ENCODE measurements around the gene CDCA5.

DNA sequence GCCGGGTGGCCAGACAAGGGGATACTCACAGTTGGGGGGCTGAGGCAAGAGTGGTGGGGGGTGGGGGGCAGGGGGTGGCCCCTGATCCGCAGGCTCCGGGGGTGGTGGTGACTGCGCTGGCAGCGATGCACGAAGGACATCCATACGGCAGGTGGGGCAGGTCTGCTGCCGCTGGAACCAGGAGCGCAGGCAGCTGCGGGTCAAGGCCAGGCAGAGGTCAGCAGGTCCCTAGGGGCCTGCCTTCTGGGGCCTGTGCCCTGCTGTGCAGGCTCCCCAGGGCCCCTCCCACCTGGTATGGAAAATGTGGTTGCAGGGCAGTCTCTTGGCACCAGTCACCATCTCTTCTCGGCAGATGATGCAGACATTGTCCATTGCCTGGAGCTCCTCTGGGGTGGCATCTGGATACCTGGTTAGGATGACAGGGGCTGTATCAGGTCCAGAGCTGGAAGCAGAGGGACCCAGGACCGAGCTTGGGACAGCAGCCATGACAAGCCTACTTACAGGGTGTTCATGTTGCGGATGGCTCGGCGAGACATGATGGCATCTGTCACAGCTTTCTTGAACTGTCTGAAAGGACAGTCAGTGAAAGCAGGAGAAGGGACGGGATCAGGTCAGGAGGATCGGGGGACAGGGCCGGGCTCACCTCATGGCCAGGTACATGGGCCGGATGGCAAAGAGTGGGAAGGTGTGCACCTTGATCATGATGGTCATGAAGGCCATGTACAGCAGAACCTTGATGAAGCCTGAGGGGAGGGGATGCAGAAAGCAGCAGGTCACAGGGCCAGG lies 47.0 kb upstream of the CDCA5 start:
- TF ChIP-seq, protein P1, sequence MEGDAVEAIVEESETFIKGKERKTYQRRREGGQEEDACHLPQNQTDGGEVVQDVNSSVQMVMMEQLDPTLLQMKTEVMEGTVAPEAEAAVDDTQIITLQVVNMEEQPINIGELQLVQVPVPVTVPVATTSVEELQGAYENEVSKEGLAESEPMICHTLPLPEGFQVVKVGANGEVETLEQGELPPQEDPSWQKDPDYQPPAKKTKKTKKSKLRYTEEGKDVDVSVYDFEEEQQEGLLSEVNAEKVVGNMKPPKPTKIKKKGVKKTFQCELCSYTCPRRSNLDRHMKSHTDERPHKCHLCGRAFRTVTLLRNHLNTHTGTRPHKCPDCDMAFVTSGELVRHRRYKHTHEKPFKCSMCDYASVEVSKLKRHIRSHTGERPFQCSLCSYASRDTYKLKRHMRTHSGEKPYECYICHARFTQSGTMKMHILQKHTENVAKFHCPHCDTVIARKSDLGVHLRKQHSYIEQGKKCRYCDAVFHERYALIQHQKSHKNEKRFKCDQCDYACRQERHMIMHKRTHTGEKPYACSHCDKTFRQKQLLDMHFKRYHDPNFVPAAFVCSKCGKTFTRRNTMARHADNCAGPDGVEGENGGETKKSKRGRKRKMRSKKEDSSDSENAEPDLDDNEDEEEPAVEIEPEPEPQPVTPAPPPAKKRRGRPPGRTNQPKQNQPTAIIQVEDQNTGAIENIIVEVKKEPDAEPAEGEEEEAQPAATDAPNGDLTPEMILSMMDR (conservative IDR thresholded peaks at IDR 0.05 in 1 of 2, IDR thresholded peaks at IDR 0.05 in 1 of 2; ENCODE audit: low read depth in 1 of 2, low read length in 2 of 2), result no peak
- no peak for TF ChIP-seq EZH2 (IDR thresholded peaks at IDR 0.05; ENCODE audit: low read length, missing control alignments)

All from fibroblast of lung (primary cell).